Body of pancreas (tissue), 4 donors: ENCODE results near the gene PASD1. TPM values are rescaled to one million over a fixed set of nuclear protein-coding genes. Genes with fewer than 3 reads are reported as not detected.

Experiments
- ATAC-seq: fragments of 150-250 bp; one replicate; pipeline ENCODE4 v1.9.1; 2016
- DNase-seq, 4 donors: peaks; one replicate each; pipeline ENCODE4 v3.0.0-alpha.2; 2019
- H3K27ac ChIP-seq, 4 donors: fragments of 200-600 bp; sonication (generic); 1 replicate in 3 of 4; 2 replicates in 1 of 4; pipeline versions ENCODE4 v1.5.1 to v1.6.1; 2016 to 2019; ENCODE audit warnings: mild to moderate bottlenecking in 1 of 4, mixed read lengths in 1 of 4, moderate library complexity in 1 of 4
- H3K27me3 ChIP-seq, 2 donors: fragments of 200-600 bp; sonication (generic); one replicate each; pipeline ENCODE4 v1.6.0; 2016; ENCODE audit warnings: mild to moderate bottlenecking in 1 of 2
- H3K36me3 ChIP-seq, 2 donors: fragments of 200-600 bp; sonication (generic); replicated peaks in 1 of 2; 2 replicates each; pipeline ENCODE4 v1.5.1; 2016; ENCODE audit warnings: low read depth in 2 of 2; ENCODE audit not compliant: insufficient read depth in 1 of 2
- H3K4me1 ChIP-seq: fragments of 200-600 bp; sonication (generic); one replicate; pipeline ENCODE4 v1.6.0; 2016
- H3K4me3 ChIP-seq, 2 donors: fragments of 200-600 bp; sonication (generic); 1 replicate in 1 of 2; 2 replicates in 1 of 2; pipeline ENCODE4 v1.5.1; 2016 to 2019
- H3K9me3 ChIP-seq, 3 donors: fragments of 200-600 bp; sonication (generic); 1 replicate in 2 of 3; 2 replicates in 1 of 3; pipeline ENCODE4 v1.5.1; 2016
- CTCF ChIP-seq, 7 experiments: fragments of 450-650 bp in 4 of 7; fragments of 200-600 bp in 3 of 7; sonication (generic) in 3 of 7; IDR thresholded peaks; one replicate each; pipeline ENCODE4 v1.5.1; 2016 to 2019; ENCODE audit warnings: antibody characterized with exemption in 7 of 7
- POLR2A ChIP-seq, 3 donors: fragments of 450-650 bp; IDR thresholded peaks; one replicate each; pipeline ENCODE4 v1.6.1; 2016; ENCODE audit warnings: antibody characterized with exemption in 3 of 3, mild to moderate bottlenecking in 2 of 3
- WGBS, 2 donors: methylation state at CpG; one replicate each; pipeline ENCODE4 v1.1.5; 2017; 5-methylcytosine and 5-hydroxymethylcytosine counted together
- intact Hi-C: fragments of 100-400 bp; cut with DNase I; formaldehyde crosslinking; loops from one replicate; pipeline ENCODE4 v1.15.1; 2023
- total RNA-seq, 2 donors: library from RNA; depleted of rRNA; stranded (reverse); fragments of >200 nt; gene quantifications; one replicate each; pipeline ENCODE4 v1.1.0, GENCODE V29; 2016

PASD1 gene
- total RNA-seq, 2 donors from 2014 or later: not detected

- H3K9me3 ChIP-seq: no peaks in the 10 kb centered on the region
- WGBS, 2 donors: 85 to 87% methylated on average over 6 to 7 of the region's 7 CpGs
- no peaks in the 10 kb centered on the region for H3K4me1 ChIP-seq
- no peaks in the 10 kb centered on the region for H3K36me3 ChIP-seq
- no peak overlapping the region for H3K27ac ChIP-seq
- no peak for DNase-seq
- TF ChIP-seq POLR2A (IDR thresholded peaks at IDR 0.05) (no peak), CTCF (IDR thresholded peaks at IDR 0.05) (no peak)
- intact Hi-C loops: no loop called here
- no peaks in the 10 kb centered on the region for H3K27me3 ChIP-seq
- no peak overlapping the region for H3K4me3 ChIP-seq
- ATAC-seq: no peak
These were observed 145.3 kb downstream of the PASD1 start for GRCh38 chrX:151708821-151709220.

GRCh38 chrX:151710457-151710856, 147.0 kb downstream of the PASD1 start:
- no peak for ATAC-seq
- DNase-seq: no peak
- Histone ChIP-seq H3K27ac (no peak overlapping the region), H3K4me1 (no peaks in the 10 kb centered on the region), H3K9me3 (no peaks in the 10 kb centered on the region), H3K36me3 (no peaks in the 10 kb centered on the region), H3K27me3 (no peaks in the 10 kb centered on the region), H3K4me3 (no peak overlapping the region)
- 45 to 47% methylated on average over 2 of the region's 2 CpGs for WGBS, 2 donors
- intact Hi-C loops: no loop called here
- TF ChIP-seq POLR2A (IDR thresholded peaks at IDR 0.05): no peak
- TF ChIP-seq CTCF (IDR thresholded peaks at IDR 0.05): no peak

- WGBS, 2 donors: 10% methylated on average over 2 of the region's 5 CpGs; no CpG with 5 or more reads in 1 of the 2 donors
- Histone ChIP-seq H3K4me3 (no peak overlapping the region), H3K4me1 (no peaks in the 10 kb centered on the region), H3K36me3 (no peaks in the 10 kb centered on the region), H3K27me3 (no peaks in the 10 kb centered on the region), H3K27ac (no peak overlapping the region), H3K9me3 (no peaks in the 10 kb centered on the region)
- intact Hi-C loops: no loop called here
- TF ChIP-seq CTCF (IDR thresholded peaks at IDR 0.05) (no peak), POLR2A (IDR thresholded peaks at IDR 0.05) (no peak)
- ATAC-seq (no peak), DNase-seq (no peak)
These were observed 147.7 kb downstream of the PASD1 start for GRCh38 chrX:151711154-151711553.

- WGBS, 2 donors: 11 to 15% methylated on average over 2 of the region's 2 CpGs
- H3K9me3 ChIP-seq: no peaks in the 10 kb centered on the region
- no peak for DNase-seq
- H3K27me3 ChIP-seq: no peaks in the 10 kb centered on the region
- no peak overlapping the region for H3K4me3 ChIP-seq
- intact Hi-C loops: no loop called here
- no peaks in the 10 kb centered on the region for H3K36me3 ChIP-seq
- no peaks in the 10 kb centered on the region for H3K4me1 ChIP-seq
- no peak overlapping the region for H3K27ac ChIP-seq
- TF ChIP-seq CTCF (IDR thresholded peaks at IDR 0.05): no peak
- no peak for TF ChIP-seq POLR2A (IDR thresholded peaks at IDR 0.05)
- no peak for ATAC-seq
These were observed 148.3 kb downstream of the PASD1 start for GRCh38 chrX:151711787-151712186.

- Histone ChIP-seq H3K4me3 (no peak overlapping the region), H3K27ac (no peak overlapping the region), H3K27me3 (no peaks in the 10 kb centered on the region), H3K9me3 (no peaks in the 10 kb centered on the region), H3K36me3 (no peaks in the 10 kb centered on the region), H3K4me1 (no peaks in the 10 kb centered on the region)
- DNase-seq (no peak), ATAC-seq (no peak)
- TF ChIP-seq CTCF (IDR thresholded peaks at IDR 0.05): no peak
- TF ChIP-seq POLR2A (IDR thresholded peaks at IDR 0.05): no peak
- WGBS, 2 donors: 0 to 36% methylated on average over 2 to 3 of the region's 3 CpGs
- intact Hi-C loops: no loop called here
These were observed 148.8 kb downstream of the PASD1 start for GRCh38 chrX:151712253-151712652.
